Peyer's patch (tissue), 4 donors: ENCODE results near the gene SPRR1A.
"Not testable (repeated sequence)": the region's sequence is repeated elsewhere in the genome, so short reads cannot be mapped to it uniquely, and the experiment has no call there.

Source experiments
- CTCF ChIP-seq, 6 experiments: fragments of 450-650 bp in 4 of 6; fragments of 200-600 bp in 2 of 6; sonication (generic) in 1 of 6; IDR thresholded peaks; one replicate each; pipeline ENCODE4 v1.5.1; 2017 to 2019; ENCODE audit warnings: antibody characterized with exemption in 6 of 6, mild to moderate bottlenecking in 3 of 6, moderate library complexity in 1 of 6
- POLR2A ChIP-seq, 2 donors: fragments of 450-650 bp; IDR thresholded peaks; one replicate each; pipeline ENCODE4 v1.5.1; 2017; ENCODE audit warnings: antibody characterized with exemption in 2 of 2, mild to moderate bottlenecking in 2 of 2, moderate library complexity in 2 of 2

GRCh38 chr1:153011235-153011758 lies 27.4 kb downstream of the SPRR1A start:
- not testable (repeated sequence) for TF ChIP-seq POLR2A, CTCF (IDR thresholded peaks at IDR 0.05)
